ENCODE results near the gene TBPL1. TPM values are rescaled to one million over a fixed set of nuclear protein-coding genes. Genes with fewer than 3 reads are reported as not detected.

TBPL1 gene
- total and polyA plus RNA-seq, 9 of the 15 experiments (the other 6 are each of a cell fraction or from before 2014, with no cell fraction given), result 78.1 to 152 (median 107) TPM

- TF ChIP-seq CHD7 (IDR thresholded peaks at IDR 0.05; ENCODE audit: low read depth, low read length) (no peak), ATF1 (CRISPR knock-in tag; IDR thresholded peaks at IDR 0.05) (no peak), ATF1 (tag; IDR thresholded peaks at IDR 0.05) (no peak), KAT8 (IDR thresholded peaks at IDR 0.05; ENCODE audit: low read depth) (no peak), GTF2E2 (tag; IDR thresholded peaks at IDR 0.05) (no peak), NR2F6 (CRISPR knock-in tag; IDR thresholded peaks at IDR 0.05) (no peak), ZNF785 (CRISPR knock-in tag; IDR thresholded peaks at IDR 0.05) (no peak), BRCA1 (IDR thresholded peaks at IDR 0.05) (no peak), BRCA1 (CRISPR knock-in tag; IDR thresholded peaks at IDR 0.05) (no peak)
Observed at GRCh38 chr6:133967347-133967746, 14.3 kb downstream of the TBPL1 start (continued).

Measured in K562 (cell line).